HG03571 (cell line): ENCODE data around the gene TRIOBP.
"Not testable (repeated sequence)": the region's sequence is repeated elsewhere in the genome, so short reads cannot be mapped to it uniquely, and the experiment has no call there.

Experiments
- ATAC-seq: cut with Tn5 transposase; IDR thresholded peaks from one replicate; pipeline ENCODE4 v1.9.1; 2021; ENCODE audit not compliant: unreplicated experiment

The TRIOBP gene

DNA sequence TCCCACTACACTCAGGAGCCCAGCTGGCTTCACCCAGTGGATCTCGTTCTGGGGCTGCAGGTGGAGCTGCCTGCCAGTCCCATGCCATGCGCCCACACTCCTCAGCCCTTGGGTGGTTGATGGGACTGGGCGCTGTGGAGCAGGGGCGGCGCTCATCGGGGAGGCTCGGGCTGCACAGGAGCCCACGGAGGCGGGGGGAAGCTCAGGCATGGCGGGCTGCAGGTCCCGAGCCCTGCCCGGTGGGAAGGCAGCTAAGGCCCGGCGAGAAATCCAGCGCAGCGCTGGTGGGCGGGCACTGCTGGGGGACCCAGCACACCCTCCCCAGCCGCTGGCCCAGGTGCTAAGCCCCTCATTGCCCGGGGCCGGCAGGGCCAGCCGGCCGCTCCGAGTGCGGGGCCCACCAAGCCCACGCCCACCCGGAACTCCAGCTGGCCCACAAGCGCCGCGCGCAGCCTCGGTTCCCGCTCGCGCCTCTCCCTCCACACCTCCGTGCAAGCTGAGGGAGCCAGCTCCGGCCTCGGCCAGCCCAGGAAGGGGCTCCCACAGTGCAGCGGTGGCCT is 21.0 kb downstream of the TRIOBP start:
- not testable (repeated sequence) for ATAC-seq

DNA sequence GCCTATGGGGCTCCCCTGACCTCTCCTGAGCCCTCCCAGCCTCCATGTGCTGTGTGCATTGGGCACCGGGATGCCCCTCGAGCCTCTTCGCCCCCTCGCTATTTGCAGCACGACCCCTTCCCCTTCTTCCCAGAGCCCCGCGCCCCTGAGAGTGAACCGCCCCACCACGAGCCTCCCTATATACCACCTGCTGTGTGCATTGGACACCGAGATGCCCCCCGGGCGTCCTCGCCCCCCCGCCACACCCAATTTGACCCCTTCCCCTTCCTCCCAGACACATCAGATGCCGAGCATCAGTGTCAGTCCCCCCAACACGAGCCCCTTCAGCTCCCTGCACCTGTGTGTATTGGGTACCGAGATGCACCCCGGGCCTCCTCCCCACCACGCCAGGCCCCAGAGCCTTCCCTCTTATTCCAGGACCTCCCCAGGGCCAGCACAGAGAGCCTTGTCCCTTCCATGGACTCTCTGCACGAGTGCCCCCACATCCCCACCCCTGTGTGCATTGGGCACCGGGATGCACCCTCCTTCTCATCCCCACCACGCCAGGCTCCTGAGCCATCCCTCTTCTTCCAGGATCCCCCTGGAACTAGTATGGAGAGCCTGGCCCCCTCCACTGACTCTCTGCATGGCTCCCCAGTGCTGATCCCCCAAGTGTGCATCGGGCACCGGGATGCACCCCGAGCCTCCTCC is 28.8 kb downstream of the TRIOBP start:
- no peak for ATAC-seq

DNA sequence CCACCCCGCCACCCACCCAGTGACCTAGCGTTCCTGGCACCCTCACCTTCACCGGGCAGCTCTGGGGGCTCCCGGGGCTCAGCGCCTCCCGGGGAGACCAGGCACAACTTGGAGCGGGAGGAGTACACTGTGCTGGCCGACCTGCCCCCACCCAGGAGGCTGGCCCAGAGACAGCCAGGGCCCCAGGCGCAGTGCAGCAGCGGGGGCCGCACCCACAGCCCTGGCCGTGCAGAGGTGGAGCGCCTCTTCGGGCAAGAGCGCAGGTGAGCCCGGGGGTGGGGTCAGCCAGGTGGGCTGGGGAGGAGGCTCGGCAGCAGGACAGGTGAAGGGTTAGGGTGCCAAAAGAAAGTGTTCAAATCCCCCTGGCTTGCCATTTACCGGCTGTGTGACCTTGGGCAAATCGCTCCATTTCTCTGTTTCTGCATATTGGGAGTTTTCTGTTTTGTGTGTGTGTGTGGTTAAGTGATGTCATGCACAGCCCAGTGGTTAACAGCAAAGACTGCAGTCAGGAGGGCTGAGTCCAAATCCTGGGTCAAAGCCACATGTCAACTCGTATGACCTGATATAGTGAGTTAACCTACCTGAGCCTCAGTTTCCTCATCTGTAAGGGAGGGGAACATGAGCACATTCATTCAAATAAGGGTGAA is 29.5 kb downstream of the TRIOBP start:
- ATAC-seq = no peak

DNA sequence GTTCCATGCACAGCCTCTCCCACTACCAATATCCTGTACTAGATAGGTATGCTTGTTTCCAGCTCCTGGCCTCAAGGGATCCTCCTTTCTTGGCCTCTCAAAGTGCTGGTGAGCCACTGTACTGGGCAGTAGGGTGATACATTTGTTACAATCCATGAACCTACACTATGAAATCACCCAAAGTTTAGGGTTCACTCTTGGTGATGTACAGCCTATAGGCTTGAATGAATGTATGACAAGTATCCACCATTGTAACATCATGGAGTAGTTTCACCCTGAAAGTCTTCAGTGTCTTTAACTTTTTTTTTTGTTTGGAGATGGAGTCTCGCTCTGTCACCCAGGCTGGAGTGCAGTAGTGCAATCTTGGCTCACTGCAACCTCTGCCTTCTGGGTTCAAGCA is 31.8 kb downstream of the TRIOBP start:
- no peak for ATAC-seq

DNA sequence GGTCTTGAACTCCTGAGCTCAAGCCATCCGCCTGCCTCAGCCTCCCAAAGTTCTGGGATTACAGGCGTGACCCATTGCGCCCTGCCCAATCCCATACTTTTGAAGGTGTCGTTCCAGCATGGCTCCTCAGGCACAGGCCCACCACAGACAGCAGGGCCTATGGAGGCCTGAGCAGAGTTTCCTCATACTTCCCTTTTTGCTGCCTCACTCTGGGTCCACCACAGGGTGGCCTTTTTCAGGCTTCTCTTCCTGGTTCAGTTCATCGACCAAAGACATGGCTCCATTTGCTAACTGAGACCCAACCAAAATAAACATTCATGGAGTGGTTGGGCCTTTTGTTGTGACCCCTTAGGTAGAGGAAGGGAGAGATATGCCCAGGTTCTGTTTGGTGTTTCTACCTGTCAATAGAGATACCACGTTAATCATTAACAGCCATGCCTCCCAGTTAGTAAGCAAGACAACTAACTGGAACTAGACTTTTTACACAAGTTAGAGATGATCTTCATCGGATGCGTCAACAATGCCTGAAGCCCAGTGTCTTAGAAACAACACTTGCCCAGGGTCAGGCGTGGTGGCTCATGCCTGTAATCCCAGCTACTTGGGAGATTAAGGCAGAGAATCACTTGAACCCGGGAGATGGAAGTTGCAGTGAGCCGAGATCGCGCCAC is 35.1 kb downstream of the TRIOBP start:
- no peak for ATAC-seq

DNA sequence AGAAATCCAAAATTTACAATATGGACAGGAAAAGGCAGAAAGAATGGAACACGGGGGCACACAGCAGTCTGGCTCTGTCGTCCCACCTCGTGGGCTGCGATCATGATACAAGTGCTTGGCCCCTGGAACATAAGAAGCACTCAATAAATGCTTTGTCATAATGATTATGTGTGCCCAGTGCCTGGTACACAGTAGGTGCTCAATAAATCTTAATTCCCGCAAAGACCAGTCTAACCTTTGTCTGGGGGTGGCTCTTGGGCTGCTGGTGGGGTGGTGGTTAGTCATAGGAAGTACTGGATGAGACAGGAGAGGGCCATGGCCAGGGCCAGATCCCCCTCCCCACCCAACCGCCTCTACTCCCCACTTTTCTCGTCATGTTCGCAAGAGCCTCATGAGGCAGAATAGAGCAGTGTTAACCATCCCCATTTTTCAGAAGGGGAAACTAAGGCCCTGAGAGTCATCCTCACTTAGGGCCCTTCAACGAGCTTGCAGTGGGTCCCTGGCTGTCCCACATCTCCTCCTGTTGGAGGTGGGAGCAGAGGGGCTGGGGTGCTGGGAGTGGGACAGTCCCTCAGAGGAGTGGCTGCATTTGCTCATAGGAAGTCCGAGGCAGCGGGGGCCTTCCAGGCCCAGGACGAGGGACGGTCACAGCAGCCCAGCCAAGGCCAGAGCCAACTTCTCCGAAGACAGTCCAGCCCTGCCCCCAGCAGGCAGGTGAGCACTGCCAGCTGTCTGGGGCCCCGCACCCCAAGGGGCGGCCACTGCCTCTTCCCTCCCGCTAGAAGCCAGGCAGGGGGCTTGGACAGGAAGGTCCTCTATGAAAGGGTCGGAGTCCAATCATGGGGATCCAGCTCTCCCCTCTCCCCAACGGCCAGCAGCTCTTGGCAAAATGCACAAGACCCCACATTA is 36.1 kb downstream of the TRIOBP start:
- no peak for ATAC-seq

DNA sequence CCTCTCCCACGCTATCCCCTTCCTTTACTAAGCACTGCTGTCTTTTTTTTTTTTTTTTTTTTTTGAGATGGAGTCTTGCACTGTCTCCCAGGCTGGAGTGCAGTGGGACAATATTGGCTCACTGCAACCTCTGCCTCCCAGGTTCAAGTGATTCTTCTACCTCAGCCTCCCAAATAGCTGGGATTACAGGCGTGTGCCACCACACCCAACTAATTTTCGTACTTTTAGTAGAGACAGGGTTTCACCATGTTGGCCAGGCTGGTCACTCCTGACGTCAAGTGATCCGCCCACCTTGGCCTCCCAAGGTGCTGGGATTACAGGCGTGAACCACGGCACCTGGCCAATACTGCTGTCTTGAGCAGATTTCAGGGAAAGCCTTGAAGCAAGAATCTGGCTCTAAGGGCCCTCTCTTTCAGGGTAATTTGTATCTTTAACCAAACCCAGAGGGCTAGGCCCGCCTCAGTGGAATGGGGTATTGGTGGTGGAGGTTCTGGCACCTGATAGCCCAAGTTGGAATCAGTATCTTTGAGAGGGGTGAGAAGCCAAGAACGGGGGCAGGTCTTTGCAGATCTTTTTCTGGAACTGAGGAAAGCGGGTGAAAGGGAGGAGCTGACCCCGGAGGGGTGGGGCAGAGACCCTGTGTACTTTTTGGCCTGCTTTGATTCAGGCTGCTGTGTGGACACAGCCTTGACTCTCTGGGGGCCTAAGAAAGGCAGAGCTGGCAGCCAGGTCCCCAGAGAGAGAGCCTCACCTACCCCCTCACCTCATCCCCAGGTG is 37.0 kb downstream of the TRIOBP start:
- ATAC-seq = no peak

DNA sequence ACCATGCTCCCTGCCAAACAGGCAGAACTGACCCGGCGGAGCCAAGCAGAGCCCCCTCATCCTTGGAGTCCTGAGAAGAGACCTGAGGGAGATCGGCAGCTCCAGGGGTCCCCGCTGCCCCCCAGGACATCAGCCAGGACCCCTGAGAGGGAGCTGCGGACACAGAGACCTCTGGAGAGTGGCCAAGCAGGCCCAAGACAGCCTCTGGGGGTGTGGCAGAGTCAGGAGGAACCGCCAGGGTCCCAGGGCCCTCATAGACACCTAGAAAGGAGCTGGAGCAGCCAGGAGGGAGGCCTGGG is 37.5 kb downstream of the TRIOBP start:
- no peak for ATAC-seq

DNA sequence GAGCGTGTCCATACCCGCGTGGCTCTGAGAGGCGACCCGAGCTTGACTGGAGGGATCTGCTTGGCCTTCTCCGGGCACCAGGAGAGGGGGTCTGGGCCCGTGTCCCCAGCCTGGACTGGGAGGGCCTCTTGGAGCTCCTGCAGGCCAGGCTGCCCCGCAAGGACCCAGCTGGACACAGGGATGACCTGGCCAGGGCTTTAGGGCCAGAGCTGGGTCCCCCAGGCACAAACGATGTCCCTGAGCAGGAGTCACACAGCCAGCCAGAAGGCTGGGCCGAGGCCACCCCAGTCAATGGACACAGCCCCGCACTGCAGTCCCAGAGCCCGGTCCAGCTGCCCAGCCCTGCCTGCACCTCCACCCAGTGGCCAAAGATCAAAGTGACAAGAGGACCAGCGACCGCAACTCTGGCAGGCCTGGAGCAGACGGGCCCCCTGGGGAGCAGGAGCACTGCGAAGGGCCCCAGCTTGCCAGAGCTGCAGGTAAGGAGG is 38.2 kb downstream of the TRIOBP start:
- no peak for ATAC-seq

DNA sequence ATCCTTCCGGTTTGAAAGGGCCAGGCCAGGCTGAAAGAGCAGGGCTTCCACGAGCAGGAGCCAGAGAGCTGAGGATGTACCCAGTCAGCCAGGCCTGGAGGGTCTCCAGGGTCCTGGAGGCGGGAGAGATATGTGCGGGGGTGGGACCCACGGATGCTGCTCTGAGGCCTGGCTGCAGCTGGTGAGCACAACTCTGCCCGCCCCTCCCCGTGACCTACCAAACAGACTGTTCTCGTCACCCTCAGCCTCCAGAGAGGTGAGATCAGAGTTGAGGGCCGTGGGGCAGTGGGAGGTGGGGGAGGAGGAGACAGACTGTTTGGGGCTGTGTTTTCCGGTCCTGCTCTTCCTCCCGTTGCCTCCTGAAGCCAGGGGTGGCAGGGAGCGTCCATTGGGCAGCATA is 42.2 kb downstream of the TRIOBP start:
- ATAC-seq = no peak

DNA sequence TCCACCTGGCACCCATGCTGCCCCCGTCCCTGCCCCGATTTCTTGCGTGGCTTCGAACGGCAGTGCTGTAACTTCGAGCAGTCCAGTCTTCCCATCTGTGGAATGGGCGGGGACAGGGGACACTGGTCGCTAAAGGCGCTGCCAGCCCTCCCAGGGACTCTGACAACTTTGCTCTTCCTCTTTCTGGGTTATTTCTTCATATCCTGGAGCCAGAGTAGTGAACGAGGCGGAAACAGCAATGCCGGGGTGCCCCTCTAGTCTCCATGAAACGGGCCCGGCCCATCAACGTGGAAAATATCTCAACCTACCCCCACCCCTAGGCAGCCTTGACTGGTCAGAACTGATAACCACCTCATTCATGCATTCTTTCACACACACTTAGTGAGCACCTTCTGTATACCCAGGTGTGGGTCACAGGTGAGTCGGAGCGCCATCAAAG is 42.8 kb downstream of the TRIOBP start:
- ATAC-seq = no peak

DNA sequence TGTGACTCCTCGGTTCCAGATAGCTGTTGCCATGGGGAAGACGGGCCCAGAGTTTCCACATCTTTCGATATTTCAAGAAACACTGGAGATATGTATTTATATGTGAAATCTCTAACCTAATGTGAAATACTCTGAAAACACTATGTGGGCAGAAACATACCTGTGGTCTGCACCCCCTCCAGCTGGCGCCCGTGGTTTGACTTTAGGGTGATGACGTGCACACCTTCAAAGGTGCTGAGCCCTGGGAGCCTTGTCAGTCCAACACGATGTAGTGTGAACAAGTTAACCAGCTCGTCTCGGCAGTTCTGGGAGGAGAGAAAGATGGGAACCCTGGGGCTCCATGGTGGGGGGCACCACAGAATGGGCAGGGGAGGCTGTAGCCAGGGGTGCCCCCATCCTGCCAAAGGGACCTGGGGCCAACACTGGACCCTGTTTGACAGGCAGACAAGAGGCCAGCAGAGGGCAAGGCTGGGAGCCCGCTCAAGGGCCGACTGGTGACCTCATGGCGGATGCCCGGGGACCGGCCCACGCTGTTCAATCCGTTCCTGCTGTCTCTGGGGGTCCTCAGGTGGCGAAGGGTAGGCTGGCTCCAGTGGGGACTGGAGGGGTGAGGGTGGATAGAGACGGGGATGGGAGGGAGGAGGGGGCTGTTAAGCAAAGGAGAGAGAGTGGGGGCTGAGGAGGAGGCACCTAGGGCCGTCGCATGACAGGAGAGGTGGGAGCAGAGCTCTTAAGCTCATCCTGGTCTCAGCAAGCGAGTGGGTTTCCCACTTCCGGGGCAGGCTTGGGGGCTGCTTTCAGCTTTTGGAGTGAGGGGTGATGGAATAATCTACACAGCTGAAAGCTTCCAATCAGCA is 43.8 kb downstream of the TRIOBP start:
- ATAC-seq = no peak

DNA sequence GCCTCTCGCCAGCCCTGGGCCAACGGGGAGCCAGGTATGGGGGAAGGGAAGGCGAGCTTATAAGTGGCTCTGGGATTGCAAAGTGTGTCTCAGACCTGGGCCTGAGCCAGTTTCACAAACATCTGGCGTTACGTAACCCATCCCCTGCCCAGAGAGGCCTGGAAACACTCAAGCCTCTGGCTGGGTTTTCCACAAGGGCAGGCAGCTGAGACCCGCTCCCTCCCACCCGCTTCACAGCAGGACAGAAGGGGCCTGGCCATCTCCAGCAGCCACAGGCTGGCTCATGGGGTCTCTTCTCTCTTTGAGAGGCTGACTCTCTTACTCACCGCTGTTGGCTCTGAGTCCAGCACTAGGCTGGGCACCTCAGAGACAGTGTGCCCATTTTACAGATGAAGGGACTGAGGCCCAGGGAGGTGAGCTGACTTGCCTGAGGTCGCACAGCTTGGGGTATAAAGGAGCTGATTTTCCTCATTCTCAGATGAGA is 44.5 kb downstream of the TRIOBP start:
- ATAC-seq = no peak

DNA sequence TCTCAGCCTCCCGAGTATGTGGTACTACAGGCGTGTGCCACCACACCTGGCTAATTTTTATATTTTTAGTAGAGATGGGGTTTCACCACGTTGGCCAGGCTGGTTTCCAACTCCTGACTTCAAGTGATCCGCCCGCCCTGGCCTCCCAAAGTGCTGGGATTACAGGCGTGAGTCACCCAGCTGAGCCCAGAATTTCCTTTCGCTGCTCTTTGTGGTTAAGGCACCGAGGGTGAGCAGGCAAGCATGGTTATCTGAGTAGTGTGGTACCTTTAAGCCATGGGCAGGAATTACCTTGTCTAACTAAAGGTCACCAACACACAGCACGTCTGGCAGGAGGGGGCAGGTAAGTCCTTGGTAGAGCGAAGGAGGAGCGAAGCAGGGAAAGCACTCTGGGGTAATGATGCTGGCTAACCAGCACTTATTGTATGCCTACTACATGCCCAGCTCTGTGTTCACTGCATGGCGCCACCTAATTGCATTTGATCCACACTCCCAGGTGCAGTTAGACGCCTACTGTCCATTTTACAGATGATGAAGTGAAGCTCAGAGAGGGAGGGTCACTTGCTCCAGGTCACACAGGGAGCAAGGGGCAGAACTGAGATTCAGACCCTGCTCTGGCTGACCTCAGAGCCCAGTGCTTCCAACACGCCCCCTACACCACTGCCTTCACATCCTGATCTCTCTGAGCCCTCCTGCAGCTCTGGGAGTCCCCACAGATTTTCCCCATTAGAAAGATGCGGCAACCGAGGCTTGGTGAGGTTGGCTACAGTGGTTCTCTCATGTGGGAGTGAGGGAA is 45.7 kb downstream of the TRIOBP start:
- ATAC-seq = no peak

DNA sequence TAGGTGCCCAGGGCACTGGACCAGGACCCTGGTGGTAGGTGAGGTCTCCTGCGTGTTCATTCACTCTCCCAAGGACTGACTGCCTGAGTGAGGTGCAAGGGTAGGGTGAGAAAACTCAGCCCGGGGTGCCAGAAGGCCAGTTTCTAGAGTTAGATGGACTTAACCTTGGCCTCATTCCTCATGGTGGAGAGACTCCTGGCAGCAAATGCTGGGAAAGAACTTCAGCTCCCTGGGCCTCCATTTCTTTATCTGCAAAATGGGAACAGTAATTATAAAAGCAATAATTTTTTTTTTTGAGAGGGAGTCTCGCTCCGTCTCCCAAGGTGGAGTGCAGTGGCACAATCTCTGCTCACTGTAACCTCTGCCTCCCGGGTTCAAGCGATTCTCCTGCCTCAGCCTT is 47.7 kb downstream of the TRIOBP start:
- ATAC-seq = no peak

DNA sequence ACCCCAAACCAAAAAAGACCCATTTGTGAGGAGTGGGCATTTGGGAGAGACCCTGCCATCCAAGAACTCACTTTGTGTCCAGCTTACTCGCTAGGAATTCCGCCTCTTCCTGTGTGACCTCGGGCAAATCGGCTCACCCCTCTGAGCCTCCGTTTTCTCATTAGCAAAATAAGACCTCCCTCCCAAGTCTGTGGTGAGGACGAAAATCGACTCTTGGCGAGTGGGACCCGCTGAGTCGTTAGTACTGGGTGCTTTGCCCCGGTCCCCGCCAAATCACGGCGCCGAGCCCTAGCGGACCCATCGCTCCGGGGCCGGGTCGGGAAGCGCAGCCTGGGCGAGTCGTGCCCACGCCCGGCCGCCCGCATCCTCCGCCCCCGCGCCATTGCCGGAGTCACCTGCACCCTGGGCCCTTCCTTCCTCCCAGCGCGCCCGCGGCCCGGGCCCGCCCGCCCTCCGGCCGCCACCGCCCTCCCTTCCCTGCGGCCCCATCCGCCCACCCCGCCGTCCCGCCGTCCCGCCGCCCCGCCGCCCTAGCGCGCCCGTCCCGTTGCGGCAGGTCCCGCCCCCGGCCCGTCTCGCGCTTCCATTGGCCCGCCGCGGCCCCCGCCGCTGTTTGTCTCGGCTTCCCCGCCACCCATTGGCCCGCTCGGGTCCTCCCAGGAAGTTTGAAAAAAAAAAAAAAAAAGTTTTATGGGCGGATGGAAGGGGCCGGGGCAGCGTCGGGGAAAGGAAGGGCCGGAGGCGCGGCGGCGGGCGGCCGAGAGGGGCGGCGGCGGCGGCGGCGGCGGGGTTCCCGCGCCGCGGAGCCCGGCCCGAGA is 48.9 kb downstream of the TRIOBP start:
- peak; percentile 52 for ATAC-seq

DNA sequence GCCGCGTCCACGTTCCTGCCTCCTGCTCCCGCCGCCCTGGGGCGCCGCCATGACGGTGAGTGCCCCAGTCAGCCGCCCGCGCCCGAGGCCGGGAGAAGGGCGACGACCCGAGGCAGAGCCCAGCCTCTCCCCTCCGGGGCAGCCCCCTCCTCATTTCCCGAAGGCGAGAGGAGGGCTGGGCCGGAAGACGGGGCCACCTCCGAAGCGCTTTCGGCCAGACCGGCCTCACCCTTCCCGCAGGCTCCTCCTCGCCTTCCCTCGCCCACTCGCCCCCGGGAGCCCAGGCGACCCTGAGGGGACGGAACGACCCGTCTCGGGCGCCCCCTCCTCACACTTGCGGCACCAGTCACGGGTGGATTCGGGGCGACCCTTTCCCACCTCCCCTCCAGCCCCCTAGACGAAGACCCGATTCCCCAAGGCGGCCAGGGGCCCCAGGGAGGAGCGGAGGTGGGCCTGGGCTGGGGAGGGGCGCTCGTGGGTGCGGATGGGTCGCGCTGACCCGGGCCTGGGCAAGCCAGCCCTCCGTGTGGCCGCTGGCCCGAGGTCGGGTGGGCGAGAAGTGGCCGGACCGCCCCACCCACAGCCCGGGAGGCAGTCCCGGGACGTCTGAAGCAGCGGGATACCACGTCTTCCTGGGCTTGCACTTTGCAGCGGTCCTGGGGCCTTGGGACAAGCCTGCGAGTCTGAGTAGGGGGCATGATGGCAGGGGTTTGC is 49.7 kb downstream of the TRIOBP start:
- peak; percentile 21 for ATAC-seq
